Measurements from ENCODE around the gene MCF2.

The MCF2 gene

DNA sequence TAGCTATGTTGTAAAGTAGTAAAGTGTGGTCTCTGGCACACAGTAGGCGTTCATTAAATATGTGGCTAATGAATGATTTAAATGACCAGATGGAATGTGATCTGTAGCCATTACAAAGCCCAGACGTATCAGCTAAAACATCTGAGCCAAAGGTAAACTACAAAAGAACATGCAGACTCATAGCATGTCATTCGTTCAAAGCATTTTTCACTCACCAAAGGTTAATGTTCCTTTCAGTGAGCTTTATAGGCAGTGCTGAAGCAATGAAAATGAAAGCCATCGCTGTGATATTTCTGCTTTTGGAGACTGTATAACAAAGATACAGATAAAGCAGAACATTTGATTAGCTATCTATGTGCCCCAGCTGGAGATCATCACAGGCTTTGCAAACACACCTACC, 126.9 kb downstream of the MCF2 start:
- no peak for DNase-seq

DNA sequence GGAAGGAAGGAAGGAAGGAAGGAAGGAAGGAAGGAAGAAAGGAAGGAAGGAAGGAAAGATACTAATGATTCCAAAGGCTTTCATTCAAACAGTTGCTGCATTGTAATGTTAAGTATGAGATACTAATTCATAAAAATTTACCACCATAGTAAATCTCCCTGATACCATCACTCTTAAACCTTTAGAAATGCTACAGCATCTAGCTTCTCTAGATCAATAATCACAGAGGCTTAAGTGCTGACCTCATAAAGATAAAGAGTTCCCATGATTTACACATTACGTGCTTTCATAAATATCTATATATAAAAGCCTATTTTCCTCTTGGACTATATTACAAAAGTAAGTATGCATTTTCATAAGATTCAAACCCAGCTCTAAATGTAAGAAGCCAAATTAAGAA, 141.0 kb downstream of the MCF2 start:
- no peak for DNase-seq

DNA sequence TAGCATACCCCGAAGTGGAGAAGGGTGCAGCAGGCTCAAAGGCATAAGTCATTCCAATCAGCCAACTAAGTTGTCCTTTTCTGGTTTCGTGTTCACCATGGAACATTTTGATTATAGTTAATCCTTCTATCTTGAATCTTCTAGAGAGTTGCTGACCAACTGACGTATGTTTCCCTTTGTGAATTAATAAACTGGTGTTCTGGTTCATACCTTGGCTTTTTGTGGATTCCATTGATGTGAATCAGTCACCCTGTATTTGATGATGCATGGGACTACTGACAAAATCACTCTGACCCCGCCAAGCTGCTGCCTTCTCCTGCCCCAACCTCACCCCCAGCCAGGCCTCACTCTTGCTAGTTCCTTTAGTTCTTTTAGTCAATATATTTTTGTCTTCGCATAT, 144.7 kb downstream of the MCF2 start:
- no peak for DNase-seq

DNA sequence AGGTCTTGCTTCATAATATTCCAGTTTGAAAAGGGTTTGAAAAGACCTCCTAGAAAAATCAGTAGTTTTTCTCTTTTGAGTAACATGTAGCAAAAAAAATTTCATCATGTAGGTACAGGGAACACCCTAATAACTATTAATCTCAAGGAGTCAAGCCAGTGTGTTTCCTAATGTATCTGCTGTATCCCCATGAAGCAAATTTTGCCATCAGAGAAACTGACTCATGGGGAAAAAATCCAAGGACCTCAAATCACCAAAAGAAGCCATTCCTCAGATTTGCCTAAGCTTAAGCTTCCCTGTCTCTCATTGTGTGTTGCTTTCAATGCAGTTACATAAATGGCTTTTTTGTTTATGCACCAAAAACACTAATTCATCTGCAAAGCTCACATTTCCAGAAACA, 147.7 kb downstream of the MCF2 start:
- DNase-seq: no peak

DNA sequence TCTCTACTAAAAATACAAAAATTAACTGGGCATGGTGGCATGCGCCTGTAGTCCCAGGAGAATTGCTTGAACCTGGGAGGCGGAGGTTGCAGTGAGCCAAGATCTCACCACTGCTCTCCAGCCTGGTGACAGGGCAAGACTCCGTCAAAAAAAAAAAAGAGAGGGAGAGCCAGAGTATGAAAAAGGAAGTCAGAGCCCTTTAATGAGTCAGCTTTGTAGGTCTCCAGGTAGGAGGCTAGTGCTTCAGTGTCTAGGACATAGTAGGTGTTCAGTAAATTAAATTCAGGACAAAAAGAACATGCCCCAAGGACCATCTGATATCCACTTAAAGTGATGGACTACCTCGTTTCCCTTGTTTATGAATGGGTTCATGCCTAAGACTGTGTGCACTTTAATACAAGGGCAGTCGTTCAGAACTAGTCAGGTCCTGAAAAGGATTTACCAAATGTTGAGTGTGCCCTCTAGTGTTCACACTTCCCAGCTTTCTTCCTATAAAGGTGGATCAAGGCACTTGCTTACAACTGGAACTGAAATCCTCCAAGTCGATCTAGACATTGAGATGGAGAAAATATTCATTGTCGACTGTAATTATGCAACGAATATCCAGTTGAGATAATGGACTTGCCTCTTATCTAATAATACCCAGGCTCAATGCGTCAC, 148.5 kb downstream of the MCF2 start:
- peak; percentile 22 to 70 for DNase-seq

DNA sequence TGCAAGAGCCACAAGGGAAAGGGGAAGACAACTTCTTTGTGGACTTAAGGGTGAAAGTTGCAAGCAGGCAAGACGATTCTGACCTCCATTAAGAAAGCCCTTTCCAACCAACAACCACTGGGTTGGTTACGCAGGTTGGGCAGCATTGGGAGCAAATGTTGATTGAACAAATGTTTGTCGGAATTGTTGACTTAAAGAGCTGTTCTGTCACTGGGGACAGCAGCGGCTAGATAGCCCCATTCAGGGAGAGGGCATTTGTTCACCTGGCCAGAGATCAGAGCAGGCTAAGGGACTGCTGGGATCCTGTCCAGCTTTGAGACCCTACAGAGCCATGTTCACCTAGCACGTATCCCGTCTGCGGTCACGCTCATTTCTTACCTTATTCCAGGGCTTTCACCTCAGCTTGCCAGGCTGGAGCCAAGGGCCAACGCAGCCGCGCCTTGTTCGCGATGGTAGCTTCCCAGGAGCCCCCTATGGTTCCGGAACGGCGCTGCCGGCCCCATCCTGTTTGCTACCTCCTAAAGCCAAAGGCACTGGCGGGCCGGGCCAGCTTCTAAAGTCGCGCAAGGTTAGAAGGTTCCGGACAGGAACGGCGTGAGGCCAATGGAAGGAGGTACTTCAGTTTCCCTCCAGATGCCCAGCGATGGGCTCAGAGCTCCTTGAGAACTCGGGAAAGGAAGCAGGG, 152.8 kb downstream of the MCF2 start:
- DNase-seq: no peak

DNA sequence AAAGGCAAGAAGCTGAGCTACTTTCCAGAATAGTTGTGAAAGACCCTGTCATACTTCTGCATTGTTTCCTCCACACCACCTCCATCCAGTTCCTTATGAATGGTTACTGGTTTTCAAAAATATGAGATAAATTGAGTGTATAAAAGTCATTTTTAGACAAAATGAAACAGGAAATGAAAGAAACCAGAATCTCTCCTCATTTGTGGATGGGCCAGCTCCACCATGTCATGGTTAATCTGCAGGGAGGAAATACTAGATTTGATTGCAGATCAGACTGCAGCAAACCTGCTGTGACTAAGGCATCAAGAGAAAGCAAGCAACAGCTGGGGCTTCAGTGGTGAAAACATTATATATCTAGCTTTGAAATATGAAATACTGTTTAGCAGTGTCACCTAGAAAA, 153.6 kb downstream of the MCF2 start:
- peak in 1 of 2 donors; percentile 7 for DNase-seq

DNA sequence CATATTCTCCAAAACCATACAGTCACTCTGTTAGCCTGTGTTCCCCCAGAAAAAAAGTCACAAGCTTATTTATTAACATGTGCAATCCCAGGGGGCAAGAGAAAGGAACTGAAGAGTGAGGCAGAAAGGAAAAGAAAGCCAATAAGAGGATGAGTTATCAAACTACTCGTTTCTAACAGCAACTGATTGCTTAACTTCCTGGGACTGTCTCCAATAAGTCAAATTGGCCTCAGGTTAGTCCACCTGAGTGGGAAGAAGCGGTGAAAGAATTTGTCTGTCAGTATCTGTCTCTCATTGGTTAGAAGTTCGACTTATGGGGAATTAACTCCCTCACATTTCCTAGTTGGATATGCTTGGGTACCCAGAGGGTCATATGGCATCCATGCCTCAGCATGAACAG, 163.4 kb downstream of the MCF2 start:
- DNase-seq: no peak

DNA sequence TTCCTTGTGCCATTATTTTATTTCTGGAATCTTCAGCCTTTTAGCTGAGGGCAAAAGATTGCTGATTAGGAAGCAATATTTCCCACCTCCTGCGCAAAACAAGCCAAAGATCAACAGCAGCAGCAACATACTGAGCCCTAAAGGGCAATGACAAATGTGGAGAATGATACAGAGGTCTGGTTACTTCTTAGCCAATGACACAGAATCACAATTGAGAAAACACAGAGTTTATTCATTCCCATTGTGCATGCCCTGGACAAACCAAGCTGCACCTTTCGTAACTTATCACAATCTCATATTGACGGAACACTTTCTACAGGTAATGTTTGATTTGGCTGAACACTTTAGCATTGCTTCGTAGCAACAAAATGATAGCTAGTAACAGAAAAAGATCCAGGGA, 164.0 kb downstream of the MCF2 start:
- DNase-seq: no peak

DNA sequence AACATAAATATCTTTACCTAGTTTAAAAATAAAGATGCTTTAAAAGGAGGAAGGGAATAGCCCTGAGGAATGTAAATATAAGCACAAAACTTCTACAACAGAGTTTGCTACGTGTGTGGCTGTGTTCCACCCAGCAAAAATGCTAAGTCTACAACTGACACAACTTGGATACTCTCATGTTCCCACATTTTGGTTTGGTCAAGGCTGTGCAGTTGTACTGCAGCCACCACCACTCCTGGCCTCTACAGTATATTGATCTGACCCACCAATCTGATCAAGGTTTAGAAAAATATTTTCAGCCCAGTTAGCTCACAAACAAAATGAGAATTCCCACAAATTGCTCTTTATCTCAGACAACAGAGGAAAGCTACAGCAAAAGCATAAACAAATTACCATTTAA, 165.3 kb downstream of the MCF2 start:
- DNase-seq: no peak

DNA sequence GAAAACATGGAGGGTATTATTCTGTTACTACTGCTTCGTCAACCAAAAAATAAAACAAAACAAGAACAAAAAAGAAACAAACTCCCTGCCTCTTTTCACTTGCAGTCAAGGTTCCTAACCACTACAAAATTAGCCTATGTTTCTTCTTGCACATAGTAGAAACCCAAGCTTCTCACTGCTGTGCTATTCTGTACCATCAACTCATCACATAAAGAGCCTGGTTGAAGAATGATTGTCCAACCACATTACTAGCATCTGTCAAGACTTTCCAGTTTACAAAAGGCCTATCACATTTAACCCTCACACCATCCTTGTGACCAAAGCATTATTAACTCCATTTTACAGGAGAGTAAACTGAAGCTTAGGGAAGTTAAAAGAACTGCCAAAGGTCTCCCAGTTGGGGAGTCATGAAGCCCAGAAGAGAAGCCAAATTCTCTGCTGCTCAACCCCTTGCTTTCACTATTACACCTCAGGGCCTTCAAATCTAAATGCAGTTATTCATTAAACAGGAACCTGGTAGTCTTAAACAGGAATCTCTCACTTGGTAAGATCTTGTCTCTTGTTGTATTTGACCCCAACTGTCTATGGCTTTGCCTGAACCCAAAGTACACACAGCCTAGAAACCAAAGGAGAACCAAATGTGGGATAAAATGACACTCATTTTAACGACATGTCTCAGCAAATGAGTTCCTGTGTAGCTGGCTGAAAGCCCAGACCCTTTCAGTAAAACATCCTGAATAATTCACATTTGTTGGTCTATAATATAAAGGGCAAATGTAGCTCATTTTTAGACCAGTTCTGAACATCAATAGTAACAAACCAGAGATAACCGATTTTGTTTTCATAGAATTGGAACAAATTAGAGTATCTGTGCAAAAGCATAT, 168.8 kb downstream of the MCF2 start:
- DNase-seq: no peak

DNA sequence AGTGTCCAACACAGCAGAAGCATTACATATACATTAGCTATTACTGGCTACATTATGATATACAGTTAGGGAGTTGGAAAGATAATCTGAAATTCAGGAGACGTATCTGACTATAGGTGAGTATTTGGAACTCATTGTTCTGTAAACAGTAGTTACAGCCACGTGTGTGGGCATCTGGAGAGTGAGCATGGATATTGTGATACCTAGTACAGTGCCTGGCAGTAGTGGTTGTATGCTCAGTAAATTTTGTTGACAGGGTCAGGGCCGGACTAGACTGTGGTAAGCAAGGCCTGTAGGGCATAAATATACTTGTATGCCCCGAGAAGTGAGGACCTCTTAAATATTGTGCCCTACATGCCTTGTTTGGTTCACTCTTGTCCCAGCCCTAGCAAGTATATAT, 174.5 kb downstream of the MCF2 start:
- no peak for DNase-seq

DNA sequence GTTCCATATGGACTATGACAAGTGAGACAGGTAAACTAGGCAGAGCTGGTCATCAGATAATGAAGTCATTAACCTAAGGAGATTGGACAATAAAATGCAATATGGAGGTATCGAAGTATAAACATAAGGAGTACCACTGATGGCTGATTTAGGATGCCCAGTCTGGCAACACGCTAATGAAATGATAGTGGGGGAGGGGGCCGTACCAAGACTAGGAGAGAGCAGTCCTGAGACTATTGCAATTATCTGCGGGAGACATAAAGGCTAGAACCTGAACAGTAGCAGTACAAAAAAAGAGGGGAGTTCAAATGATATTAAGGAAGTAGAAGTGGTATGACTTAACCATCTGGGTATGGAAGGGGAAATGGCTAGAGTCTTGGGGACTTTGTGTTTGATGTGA, 175.1 kb downstream of the MCF2 start:
- DNase-seq: no peak
